GM12872 (cell line): ENCODE measurements around the gene MUC4.

Experiments
- CTCF ChIP-seq: IDR thresholded peaks from 3 replicates; pipeline ENCODE4 v1.5.1; 2011; ENCODE audit warnings: low read depth, mild to moderate bottlenecking, low read length, moderate library complexity; ENCODE audit not compliant: insufficient read depth

The MUC4 gene

GRCh38 chr3:195834675-195835583, 23.2 kb upstream of the MUC4 start:
- no peak for TF ChIP-seq CTCF

DNA sequence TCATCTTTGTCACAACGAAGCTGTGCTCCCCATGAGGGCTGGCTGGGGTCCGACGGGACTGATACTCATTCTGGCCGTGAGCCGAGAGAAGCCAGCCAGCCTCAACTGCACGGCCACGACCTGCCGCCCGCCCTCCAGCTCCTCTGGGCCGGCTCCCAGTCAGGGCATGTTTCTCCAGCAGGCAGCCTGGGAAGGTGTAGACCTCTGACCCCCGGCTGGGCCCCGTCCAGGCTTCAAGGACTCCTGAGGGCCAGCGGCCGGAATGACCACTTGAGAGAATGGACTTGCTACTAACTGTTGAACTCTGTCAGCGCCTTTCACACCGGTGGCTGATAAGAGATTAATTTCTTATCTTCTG, 18.1 kb upstream of the MUC4 start:
- no peak for TF ChIP-seq CTCF

- TF ChIP-seq CTCF, result no peak
These were observed 17.0 kb upstream of the MUC4 start for GRCh38 chr3:195828762-195829161.

- TF ChIP-seq CTCF, result no peak
These were observed 14.4 kb upstream of the MUC4 start for GRCh38 chr3:195825857-195826804.

GRCh38 chr3:195825191-195825588, 13.5 kb upstream of the MUC4 start:
- TF ChIP-seq CTCF, result no peak

DNA sequence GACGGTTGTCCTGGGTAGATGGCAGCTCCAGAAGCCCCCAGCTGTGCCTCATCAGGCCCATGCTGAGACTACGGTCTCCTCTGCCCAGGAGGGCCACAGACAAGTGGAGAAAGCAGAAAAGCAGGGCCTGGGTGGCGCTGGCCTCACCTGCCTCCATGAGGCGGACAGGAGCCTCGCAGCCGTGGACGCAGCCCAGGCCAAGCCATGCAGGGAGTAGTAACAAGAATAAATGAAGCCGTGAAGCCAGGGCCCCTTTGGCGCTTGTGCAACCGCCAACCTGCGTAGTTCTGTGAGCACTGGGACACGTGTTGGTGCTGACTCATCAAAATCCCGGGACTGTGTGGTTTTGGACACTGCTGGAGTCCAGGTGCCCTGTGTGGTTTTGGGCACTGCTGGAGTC, 12.3 kb upstream of the MUC4 start:
- TF ChIP-seq CTCF, result no peak

DNA sequence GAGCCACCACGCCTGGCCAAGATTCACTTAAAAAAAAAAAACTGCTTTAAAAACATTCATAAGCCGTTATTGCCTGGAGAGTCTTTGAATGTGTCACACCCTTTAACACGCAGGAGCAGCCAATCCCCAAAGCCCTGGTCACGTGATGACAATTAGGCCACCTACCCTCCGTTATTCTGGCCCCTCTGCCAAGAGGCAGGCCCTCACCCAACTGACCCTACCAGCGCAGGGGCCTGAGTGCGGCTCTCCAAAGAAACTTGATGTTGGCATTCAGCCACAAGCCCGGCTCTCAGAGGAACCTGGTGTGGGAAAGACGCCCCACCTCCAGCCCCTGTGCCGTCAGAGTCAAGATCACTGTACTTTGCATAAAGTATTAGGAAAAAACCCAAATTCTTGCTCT, 11.6 kb upstream of the MUC4 start:
- no peak for TF ChIP-seq CTCF
